Erythroblast (primary cell): ENCODE data around the gene TGFBR1.

Experiments
- GATA1 ChIP-seq: IDR thresholded peaks from 2 replicates; pipeline ENCODE4 v1.6.1; 2011; ENCODE audit warnings: low read depth, mild to moderate bottlenecking, control low read depth, low read length, moderate library complexity
- POLR2A ChIP-seq: IDR thresholded peaks from 2 replicates; pipeline ENCODE4 v1.6.1; 2011; ENCODE audit warnings: mild to moderate bottlenecking, low read length

- TF ChIP-seq POLR2A (no peak), GATA1 (no peak)
These were observed 19.8 kb downstream of the TGFBR1 start for GRCh38 chr9:99124534-99125255.
